Ovary (tissue), 3 donors: ENCODE results near the gene CHTOP.

Source experiments
- POLR2A ChIP-seq: fragments of 450-650 bp; IDR thresholded peaks from one replicate; pipeline ENCODE4 v1.6.1; 2017; ENCODE audit warnings: antibody characterized with exemption, mild to moderate bottlenecking, moderate library complexity
- TF ChIP-seq, protein P1 (sequence below), 3 donors: fragments of 450-650 bp in 2 of 3; fragments of 200-600 bp in 1 of 3; IDR thresholded peaks; one replicate each; pipeline versions ENCODE4 v1.5.1 to v1.8.0; 2016 to 2022; ENCODE audit warnings: antibody characterized with exemption in 3 of 3, mild to moderate bottlenecking in 1 of 3
- donor health status: DM: no; HTN: no; CAD: no.

DNA sequence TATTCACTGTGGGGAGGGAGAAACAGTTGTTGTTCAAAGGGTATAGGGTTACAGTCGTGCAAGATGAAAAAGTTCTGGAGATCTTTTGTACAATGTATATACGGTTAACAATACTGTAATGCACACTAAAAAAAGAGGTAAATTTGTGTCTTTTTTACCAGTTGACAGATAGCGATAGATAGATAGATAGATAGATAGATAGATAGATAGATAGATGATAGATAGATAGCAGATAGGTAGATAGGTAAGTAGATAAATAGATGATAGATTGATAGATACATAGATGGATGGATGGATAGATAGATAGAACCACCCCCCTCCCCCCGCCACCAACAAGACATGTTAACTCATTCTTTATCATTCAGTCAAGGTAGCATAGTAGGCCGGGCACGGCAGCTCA is 31.1 kb upstream of the CHTOP start:
- TF ChIP-seq, protein P1, sequence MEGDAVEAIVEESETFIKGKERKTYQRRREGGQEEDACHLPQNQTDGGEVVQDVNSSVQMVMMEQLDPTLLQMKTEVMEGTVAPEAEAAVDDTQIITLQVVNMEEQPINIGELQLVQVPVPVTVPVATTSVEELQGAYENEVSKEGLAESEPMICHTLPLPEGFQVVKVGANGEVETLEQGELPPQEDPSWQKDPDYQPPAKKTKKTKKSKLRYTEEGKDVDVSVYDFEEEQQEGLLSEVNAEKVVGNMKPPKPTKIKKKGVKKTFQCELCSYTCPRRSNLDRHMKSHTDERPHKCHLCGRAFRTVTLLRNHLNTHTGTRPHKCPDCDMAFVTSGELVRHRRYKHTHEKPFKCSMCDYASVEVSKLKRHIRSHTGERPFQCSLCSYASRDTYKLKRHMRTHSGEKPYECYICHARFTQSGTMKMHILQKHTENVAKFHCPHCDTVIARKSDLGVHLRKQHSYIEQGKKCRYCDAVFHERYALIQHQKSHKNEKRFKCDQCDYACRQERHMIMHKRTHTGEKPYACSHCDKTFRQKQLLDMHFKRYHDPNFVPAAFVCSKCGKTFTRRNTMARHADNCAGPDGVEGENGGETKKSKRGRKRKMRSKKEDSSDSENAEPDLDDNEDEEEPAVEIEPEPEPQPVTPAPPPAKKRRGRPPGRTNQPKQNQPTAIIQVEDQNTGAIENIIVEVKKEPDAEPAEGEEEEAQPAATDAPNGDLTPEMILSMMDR (IDR thresholded peaks at IDR 0.05) = no peak
- no peak for TF ChIP-seq POLR2A
